HG03175 (cell line): Measurements from ENCODE around the gene TPK1.
A peak's percentile ranks its signal among the peaks of the same experiment; 100 is the strongest.

ENCODE experiments used
- ATAC-seq: cut with Tn5 transposase; IDR thresholded peaks from one replicate; pipeline ENCODE4 v1.9.1; 2021; ENCODE audit warnings: mild to moderate bottlenecking, moderate library complexity; ENCODE audit not compliant: unreplicated experiment

Gene TPK1

GRCh38 chr7:144488977-144489376, 346.9 kb downstream of the TPK1 start:
- ATAC-seq, result no peak

- no peak for ATAC-seq
Observed at GRCh38 chr7:144487901-144488300, 348.0 kb downstream of the TPK1 start.

GRCh38 chr7:144484445-144484844, 351.4 kb downstream of the TPK1 start:
- no peak for ATAC-seq

- no peak for ATAC-seq
Observed at GRCh38 chr7:144483189-144483588, 352.7 kb downstream of the TPK1 start.

- no peak for ATAC-seq
Observed at GRCh38 chr7:144481833-144482232, 354.0 kb downstream of the TPK1 start.

GRCh38 chr7:144477348-144477747, 358.5 kb downstream of the TPK1 start:
- no peak for ATAC-seq

GRCh38 chr7:144474800-144475615, 360.8 kb downstream of the TPK1 start:
- ATAC-seq, result no peak

GRCh38 chr7:144474363-144474762, 361.5 kb downstream of the TPK1 start:
- no peak for ATAC-seq

GRCh38 chr7:144473908-144474307, 361.9 kb downstream of the TPK1 start:
- no peak for ATAC-seq

- no peak for ATAC-seq
Observed at GRCh38 chr7:144470078-144470477, 365.8 kb downstream of the TPK1 start.

- ATAC-seq, result no peak
Observed at GRCh38 chr7:144468990-144469732, 366.7 kb downstream of the TPK1 start.

GRCh38 chr7:144459635-144460034, 376.2 kb downstream of the TPK1 start:
- ATAC-seq, result no peak

GRCh38 chr7:144455040-144455404, 380.8 kb downstream of the TPK1 start:
- ATAC-seq, result no peak

- ATAC-seq, result no peak
Observed at GRCh38 chr7:144454256-144455039, 381.4 kb downstream of the TPK1 start.

GRCh38 chr7:144452064-144452463, 383.8 kb downstream of the TPK1 start:
- peak; percentile 77 for ATAC-seq

- no peak for ATAC-seq
Observed at GRCh38 chr7:144445590-144445989, 390.3 kb downstream of the TPK1 start.

- no peak for ATAC-seq
Observed at GRCh38 chr7:144439717-144440205, 396.1 kb downstream of the TPK1 start.

- no peak for ATAC-seq
Observed at GRCh38 chr7:144438759-144439158, 397.1 kb downstream of the TPK1 start.

GRCh38 chr7:144437370-144438191, 398.3 kb downstream of the TPK1 start:
- ATAC-seq, result peak; percentile 68

- no peak for ATAC-seq
Observed at GRCh38 chr7:144436500-144436899, 399.4 kb downstream of the TPK1 start.
